Measurements from ENCODE around the gene LSS. TPM values are rescaled to one million over a fixed set of nuclear protein-coding genes. Genes with fewer than 3 reads are reported as not detected.

LSS gene
- total RNA-seq, 1 experiment from 2014 or later: 101 TPM

GRCh38 chr21:46218906-46219590 lies 9.5 kb downstream of the LSS start:
- DNase-seq (ENCODE audit: low spot score) (no peak), ATAC-seq (no peak)
- POLR2A ChIA-PET: no interaction called here
- Mint-ChIP-seq H3K27me3 (ENCODE audit: low read depth) (no peaks in the 10 kb centered on the region), H3K4me3 (no peak overlapping the region), H3K36me3 (peaks cover 35% of the 10 kb centered on the region), H3K4me1 (no peaks in the 10 kb centered on the region), H3K9me3 (no peaks in the 10 kb centered on the region), H3K27ac (peak overlapping the region; percentile 64)
- TF ChIP-seq FOXK1 (CRISPR knock-in tag; IDR thresholded peaks at IDR 0.05): no peak
- TF ChIP-seq E2F4 (CRISPR knock-in tag; IDR thresholded peaks at IDR 0.05; ENCODE audit: borderline replicate concordance, low read depth): no peak
- TF ChIP-seq ZNF232 (CRISPR knock-in tag; IDR thresholded peaks at IDR 0.05): no peak
- no peak for TF ChIP-seq ATF1 (CRISPR knock-in tag; IDR thresholded peaks at IDR 0.05)
- no peak for TF ChIP-seq CTCF (IDR thresholded peaks at IDR 0.05)
- no peak for TF ChIP-seq ARID4B (CRISPR knock-in tag; IDR thresholded peaks at IDR 0.05; ENCODE audit: borderline replicate concordance)
- no peak for TF ChIP-seq USF2 (CRISPR knock-in tag; IDR thresholded peaks at IDR 0.05)
- TF ChIP-seq ZNF396 (CRISPR knock-in tag; IDR thresholded peaks at IDR 0.05; ENCODE audit: borderline replicate concordance): no peak
- TF ChIP-seq OVOL2 (CRISPR knock-in tag; IDR thresholded peaks at IDR 0.05; ENCODE audit: borderline replicate concordance): no peak
- TF ChIP-seq FOXJ3 (CRISPR knock-in tag; IDR thresholded peaks at IDR 0.05; ENCODE audit: borderline replicate concordance): no peak
- TF ChIP-seq IRF1 (CRISPR knock-in tag; IDR thresholded peaks at IDR 0.05): no peak
- TF ChIP-seq FOXP1 (CRISPR knock-in tag; IDR thresholded peaks at IDR 0.05; ENCODE audit: borderline replicate concordance): no peak
- no peak for TF ChIP-seq E2F5 (CRISPR knock-in tag; IDR thresholded peaks at IDR 0.05)
- no peak for TF ChIP-seq CBFB (CRISPR knock-in tag; IDR thresholded peaks at IDR 0.05; ENCODE audit: low read depth)
- no peak for TF ChIP-seq ZNF416 (CRISPR knock-in tag; IDR thresholded peaks at IDR 0.05)
- no peak for TF ChIP-seq ATF3 (CRISPR knock-in tag; conservative IDR thresholded peaks at IDR 0.05)
- no peak for TF ChIP-seq ZBTB21 (CRISPR knock-in tag; IDR thresholded peaks at IDR 0.05; ENCODE audit: borderline replicate concordance)
- CTCF ChIA-PET: no interaction called here

All from WTC11 (cell line).